HG02852 (cell line): ENCODE results near the gene LDLRAP1.
"Not testable (repeated sequence)": the region's sequence is repeated elsewhere in the genome, so short reads cannot be mapped to it uniquely, and the experiment has no call there.

ENCODE experiments used
- ATAC-seq: cut with Tn5 transposase; IDR thresholded peaks from one replicate; pipeline ENCODE4 v1.9.1; 2021; ENCODE audit warnings: mild to moderate bottlenecking, moderate library complexity; ENCODE audit not compliant: unreplicated experiment

Gene LDLRAP1

DNA sequence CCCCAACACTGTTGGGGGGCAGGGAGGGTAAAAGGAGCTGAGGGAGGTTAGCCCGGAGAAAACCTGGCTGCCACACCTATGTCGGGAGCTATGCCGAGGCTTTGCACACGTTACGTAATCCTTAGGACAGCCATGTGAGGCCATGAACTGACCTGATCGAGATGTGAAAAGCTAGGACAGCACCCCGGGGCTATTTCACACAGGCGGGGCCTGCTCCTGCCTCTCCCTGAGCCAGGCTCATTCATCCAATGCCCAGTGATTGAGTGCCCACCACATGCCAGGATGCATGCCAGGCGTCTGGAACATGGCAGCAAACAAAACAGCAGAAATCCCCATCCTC lies 30.2 kb downstream of the LDLRAP1 start:
- ATAC-seq = no peak

DNA sequence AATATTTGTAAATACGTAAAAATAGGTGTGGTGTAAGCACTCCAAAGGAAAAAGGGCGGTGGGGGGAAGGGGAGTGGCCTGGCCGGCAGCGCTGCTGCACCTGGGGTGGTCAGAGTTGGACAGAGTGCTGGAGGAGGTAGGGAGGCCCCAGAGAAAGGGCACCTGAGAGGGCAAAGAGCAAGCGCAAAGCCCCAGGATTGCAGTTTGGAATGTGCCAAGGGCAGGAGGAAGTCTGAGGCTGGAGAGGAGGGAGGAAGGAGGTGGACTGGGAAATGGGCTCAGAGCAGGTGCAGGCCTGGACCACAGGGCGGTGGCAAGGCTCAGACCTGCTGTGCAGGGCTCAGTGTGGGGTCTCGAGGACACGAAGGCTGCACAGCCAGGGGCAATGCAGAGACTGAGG lies 30.6 kb downstream of the LDLRAP1 start:
- no peak for ATAC-seq

DNA sequence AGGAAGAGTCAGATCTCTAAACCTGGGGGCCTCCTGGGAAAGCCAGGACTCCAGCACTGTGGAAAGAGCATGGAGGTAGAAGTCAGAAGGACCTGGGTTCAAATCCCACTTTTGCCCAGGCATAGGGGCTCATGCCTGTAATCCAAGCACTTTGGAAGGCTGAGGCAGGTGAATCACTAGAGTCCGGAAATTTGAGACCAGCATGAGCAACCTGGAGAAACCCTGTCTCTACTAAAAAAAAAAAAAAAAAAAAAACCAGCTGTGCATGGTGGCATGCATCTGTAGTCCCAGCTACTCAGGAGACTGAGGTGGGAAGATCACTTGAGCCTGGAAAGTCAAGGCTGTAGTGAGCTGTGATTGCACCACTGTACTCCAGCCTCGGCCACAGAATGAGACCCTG lies 31.8 kb downstream of the LDLRAP1 start:
- ATAC-seq = no peak

DNA sequence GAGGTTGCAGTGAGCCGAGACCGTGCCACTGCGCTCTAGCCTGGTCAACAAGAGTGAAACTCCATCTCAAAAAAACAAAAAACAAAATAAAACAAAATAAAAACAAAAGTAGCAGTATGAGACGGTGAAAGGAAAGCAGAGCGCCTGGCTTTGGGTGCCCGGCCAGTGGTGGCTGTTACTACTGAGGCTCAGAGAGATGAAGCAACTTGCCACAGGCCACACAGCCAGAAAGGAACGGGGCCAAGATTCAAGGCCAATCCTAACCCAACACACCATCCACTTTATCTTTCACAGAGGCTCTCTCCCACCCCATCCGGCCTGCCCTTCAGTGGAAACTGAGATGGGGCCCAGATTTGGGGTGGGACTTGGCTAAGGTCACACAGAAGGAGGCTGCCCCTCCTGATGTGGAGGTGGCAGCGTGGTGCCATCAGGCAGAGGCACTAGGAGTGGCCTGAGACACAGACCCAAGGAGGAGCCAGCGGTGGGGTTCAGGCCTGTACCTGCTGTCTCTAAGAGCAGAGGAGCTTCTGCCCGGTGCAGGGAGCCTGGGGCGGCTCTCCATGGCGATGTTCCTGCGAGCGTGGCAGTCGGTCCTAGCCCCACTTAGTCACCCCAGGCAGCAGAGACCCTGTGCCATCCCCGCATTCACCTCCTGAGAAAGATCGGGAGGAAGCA lies 33.2 kb downstream of the LDLRAP1 start:
- no peak for ATAC-seq

DNA sequence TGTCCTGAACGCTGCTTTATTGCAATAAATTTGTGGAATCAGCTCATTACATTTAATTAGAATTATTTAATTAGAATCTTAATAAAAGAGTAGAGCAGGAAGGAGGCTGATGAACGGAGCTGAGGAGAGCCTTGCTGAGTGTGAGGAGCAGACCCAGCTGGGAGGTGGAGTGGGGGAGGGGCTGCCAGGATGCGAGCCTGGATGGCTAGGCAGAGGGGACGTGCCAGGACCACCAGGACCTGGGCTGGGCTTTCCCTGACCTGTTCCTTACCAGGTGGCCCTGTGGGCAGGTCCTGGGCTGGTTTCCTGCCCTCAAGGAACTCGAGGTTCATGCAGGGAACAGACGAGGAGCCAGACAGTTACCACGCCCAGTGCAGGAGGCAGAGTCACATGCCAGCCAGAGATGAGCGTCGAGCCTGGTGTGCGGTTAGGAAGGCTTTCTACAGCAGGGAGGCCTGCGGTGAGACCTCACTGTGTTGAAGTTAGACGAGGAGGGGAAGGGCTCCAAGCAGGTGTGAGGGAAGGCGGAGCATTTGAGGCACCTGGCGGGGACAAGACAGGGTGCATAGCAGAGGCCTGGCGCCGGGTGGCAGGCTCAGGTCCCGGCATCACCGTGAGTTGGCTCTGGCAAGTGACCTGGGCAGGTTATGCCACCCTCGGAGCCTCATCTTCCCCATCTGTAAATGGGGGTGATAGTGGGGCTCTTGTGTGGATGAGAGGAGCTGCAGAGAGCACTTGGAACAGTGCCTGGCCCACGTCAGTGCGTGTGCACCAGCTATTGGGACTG lies 33.9 kb downstream of the LDLRAP1 start:
- ATAC-seq = no peak

DNA sequence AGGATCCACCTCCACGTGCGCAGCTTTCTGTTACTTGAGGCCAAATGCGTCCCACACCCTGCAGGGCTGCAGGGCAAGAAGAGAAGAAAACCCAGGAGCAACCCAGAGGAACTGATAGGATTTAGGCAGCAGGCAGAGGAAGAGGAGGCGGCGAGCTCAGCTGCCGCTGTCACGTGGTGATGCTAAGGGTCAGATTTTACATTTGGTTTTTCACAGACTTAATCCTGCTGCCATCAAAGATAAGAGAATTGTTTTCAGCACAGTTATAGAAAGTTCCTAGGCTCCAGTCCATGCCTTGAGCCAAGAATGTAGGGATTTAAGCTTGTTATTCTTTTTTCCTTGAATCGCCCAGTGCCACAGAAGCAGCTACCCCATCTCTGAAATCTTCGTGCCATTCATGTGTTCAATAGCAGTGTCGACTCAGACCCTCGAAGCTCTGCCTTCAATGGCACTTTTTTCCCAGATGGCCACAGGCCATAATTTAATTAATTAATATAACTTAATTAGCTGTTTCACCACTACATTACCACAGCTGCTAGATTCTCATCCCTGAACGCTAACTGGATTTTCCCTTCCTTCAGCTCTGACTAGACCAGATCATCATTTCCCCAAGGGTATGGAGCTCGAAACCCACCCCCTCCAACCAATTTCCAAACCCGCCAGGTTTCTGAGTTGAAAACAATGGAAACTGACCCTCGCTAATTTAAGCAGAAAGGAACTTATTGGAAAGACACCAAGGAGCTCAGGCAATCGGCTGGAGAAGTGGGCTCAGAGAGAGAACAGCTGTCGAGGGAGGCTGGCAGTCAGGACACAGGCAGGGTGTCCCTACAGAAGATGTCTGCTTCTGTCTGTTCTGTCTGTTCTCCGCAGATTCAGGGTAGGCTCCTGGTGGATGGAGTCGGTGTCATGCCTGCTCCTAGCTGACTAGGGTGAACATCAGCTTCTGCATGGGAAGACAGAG lies 36.2 kb downstream of the LDLRAP1 start:
- ATAC-seq = no peak

DNA sequence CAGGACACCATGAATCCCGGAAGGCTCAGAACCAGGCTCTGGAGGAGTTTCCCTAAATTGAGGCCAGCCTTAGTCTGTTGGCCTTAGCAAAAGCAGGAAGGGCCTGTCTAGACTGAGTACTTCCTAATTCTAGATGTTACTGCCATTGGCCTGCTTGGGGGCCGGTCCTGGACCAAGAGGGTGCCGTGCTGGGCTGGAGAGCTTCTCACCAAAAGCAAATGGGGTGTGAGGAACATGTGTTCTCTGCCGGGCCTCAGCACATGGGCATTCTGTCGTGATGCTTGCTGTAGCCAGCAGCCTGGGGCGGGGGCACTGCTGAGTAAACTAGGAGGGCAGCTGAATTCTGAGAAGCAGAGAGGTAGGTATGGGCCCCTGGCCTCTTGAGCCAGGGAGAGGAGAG lies 37.5 kb downstream of the LDLRAP1 start:
- no peak for ATAC-seq

DNA sequence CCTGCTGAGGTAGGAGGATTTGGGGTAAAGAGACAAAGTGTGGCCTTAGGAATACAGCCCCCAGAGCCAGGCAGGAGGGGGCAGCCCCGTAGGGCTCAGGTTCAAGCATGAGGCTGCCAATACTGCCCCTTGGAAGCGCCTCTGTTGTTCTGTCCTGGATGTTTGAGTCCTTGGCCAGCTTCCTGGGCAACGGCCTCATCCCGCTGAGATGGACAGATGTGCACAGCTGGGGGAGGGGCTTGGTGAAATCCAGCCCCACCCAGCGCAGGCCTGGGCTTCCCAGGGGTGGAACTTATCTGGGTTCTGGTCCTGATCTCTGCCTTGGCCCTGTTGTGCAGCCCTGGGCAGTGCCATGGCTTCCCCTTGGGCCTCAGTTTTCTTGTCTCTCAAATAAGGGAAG lies 38.4 kb downstream of the LDLRAP1 start:
- no peak for ATAC-seq

DNA sequence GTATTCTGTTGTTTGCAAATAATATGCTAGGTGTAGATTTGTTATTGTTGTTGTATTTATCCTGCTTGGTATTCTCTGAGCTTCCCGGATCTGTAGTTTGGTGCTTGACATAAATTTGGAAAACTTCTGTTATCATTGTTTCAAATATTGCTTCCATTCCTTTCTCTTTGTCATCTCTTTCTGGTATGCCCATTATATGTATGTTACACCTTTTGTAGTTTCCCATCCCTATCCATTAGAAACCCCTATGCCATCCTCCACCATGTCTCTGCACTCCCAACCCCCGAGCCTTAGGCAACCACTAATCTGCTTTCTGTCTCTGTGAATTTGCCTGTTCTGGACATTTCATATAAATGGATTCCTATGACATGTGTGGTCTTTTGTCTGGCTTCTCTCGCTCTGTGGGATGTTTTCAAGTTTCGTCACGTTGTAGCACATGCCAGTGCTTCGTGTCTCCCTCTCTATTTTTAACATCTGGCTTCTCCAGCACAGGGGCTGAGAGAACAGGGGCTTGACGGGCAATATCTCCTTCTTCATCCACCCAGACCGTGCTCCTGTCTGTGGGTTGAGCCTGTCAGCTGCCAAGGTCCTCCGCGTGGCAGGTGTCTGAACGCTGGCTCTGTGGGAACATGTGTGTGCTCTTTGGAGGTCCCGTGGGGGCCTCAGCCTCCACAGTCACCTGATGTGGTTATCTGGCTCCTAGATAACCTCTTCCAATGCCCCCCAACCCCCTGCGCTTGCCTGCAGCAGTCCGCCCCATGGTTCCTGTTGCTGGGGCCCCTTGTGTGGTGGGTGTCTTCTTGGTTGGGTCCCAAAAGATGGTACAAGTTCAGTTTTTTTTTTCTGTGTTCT lies 40.3 kb downstream of the LDLRAP1 start:
- ATAC-seq = no peak

DNA sequence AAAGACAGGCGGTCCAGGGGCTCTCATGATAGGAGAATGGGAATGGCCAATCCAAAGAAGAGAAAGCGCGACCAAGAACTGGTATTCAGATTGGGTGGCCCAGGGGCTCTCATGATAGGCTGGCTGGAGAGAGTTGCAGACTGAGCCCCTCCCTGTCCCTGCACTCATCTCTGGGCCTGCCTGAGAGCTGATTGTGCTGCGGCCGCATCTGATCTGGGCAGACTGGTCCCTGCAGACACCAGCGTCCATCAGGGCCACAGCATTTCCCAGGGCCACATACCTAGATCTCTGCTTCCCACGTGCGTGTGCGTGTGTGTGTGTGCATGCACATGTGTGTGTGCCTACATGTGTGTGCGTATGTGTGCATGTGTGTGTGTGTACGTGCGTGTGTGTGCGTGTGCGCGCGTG lies 42.8 kb downstream of the LDLRAP1 start:
- ATAC-seq = no peak

DNA sequence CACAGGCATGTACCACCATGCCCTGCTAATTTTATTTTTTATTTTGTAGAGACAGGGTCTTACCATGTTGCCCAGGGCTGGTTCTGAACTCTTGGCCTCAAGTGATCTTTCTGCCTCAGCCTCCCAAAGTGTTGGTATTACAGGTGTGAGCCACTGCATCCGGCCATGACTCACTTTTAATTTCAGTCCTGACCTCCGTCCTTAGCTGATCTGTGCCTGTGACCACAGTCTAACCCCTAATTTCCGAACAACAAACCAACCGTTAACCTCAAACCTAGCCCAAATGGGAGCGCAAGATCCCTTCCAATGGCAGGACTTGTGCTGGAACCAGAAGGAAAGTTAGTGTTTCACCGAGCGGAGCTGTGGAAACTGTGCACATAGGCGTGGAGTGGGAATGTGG lies 43.9 kb downstream of the LDLRAP1 start:
- no peak for ATAC-seq

DNA sequence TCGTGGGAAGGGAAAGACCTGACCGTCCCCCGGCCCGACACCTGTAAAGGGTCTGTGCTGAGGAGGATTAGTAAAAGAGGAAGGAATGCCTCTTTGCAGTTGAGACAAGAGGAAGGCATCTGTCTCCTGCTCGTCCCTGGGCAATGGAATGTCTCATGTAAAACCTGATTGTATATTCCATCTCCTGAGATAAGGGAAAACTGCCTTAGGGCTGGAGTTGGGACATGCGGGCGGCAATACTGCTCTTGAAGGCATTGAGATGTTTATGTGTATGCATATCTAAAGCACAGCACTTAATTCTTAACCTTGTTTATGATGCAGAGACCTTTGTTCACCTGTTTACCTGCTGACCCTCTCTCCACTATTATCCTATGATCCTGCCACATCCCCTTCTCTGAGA lies 44.8 kb downstream of the LDLRAP1 start:
- ATAC-seq = not testable (repeated sequence)

DNA sequence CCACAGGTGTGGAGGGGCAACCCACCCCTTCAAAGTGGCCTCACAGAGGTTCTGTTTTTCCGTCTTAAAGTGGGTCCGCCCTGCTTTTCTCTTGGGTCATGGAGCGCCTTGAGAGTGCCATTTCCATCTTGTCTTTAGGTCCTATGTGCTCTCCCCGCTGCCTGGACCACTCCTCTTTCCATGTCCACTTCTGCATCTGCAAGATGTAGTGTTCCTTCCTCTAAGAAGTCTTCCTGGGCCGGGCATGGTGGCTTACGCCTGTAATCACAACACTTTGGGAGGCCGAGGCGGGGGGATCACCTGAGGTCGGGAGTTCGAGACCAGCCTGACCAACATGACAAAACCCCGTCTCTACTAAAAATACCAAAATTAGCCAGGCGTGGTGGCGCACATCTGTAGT lies 45.4 kb downstream of the LDLRAP1 start:
- not testable (repeated sequence) for ATAC-seq

DNA sequence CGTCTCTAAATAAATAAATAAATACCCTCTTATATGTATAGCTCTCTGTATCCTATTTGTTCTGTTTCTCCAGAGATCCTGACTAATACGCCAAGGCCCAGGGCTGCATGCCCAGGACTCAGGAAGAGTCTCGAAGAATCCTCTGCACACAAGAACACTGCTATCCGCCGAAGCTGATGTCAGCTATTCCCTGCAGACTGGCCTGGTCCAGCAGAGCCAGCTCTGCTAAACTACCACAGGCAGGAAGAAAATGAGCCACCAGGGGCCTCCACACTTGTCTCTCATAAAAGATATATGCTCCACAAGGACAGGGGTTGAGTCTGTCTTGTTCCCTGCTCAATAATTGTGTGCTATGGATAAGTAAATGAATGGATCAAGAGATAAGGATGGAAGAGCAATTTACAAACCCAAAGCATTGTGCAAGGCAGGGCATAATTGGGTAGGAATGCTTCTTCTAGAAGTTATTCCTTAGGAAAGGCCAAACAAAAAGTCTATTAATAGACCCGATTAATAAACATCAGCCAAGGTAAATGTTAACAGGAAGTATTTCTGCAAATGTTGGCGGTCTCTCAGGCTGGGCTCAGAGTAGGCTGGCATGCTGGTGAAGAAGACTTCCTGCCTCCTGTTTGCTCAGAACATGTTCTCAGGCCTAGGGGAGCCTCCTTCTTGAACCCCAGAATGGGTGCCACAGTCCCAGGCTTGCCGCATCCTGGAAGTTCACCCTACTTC lies 46.9 kb downstream of the LDLRAP1 start:
- no peak for ATAC-seq

DNA sequence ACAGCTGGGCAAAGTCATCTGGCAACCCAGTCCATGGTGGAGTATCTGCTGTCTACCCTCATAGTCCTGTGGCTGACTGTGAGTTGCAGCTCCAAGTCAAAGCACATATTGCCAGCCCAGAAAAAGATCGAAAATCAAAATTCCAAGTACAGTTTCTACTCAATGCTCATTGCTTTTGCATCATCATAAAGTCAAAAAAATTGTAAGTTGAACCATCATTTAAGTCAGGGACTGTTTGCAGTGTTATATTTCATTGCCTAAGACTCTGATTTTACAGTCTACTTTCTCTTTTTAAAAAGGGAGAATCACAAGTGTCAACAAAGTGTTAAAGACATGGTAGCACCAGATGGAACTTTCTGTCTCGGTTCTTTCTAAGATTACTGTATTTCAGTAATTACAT lies 50.5 kb downstream of the LDLRAP1 start:
- ATAC-seq = no peak

DNA sequence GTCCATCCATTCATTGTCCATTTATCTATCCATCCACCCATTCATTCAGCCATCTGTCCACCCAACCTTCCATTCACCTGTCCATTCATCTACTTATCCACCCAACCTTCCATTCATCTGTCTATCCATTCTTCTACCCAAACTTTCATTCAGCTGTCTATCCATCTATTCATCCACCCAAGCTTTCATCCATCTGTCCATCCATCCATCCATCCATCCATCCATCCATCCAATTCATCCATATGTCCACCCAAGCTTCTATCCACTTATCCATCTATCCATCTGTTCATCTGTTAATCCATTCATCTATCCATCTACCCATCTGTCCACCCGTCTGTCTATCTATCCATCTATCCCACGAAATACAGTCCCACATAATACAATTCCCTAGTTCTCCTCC lies 51.6 kb downstream of the LDLRAP1 start:
- ATAC-seq = no peak

DNA sequence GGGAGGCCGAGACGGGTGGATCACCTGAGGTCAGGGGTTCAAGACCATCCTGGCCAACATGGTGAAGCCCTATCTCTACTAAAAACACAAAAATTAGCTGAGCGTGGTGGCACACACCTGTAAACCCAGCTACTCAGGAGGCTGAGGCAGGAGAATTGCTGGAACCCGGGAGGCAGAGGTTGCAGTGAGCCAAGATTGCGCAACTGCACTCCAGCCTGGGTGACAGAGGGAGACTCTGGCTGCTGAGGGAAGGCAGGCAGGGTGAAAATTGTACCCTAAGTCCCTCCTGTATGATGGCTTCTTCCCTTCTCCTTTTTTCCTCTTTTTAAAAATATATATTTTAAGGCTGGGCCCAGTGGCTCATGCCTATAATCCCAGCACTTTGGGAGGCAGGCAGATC lies 53.2 kb downstream of the LDLRAP1 start:
- ATAC-seq = not testable (repeated sequence)

DNA sequence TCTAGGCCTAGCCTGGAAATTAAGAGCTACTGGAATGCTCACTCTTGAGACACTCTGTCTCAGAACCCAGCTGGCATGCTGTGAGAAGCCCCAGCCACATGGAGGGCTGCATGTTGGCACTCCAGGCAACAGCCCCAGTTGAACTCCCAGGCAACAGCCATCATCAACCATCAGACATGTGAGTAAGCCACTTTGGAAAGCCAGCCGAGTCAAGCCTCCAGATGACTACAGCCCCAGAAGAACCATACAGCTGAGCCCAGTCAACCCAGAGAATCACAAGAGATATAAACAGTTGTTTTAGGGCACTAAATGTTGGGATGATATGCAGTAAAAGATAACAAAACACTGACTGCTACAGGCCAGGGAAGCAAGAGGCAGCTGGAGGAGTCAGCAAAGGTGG lies 55.5 kb downstream of the LDLRAP1 start:
- ATAC-seq = no peak

DNA sequence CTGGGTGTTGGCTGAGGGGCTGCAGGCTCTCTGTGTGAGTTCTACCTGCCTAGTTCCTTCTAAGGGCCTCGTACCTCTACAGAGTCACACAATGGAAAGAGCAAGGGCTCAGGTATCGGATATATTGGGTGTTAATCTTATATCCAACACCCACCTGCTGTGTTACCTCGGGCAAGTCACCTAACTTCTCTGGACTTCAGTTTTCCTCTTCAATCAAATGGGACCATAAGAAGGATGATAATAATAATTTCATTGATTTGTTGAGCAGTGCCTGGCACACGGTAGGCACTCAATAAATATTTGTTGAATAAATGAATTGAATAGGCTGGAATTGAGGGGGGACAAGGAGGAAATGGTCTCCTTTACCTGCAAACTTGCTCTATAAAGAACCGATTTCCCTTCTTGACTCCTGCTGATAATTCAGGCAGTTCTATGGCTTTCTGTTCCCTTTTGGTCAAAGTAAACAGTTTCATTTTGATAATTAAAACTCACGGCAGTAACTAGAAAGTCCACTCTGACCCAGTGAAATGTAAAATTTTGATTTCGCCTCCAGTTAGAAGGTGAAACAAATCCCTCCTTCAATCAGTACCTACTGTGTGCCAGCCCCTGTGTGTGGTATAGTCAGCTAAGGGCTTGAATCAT lies 56.7 kb downstream of the LDLRAP1 start:
- no peak for ATAC-seq
